Right lobe of liver (tissue), 6 donors: ENCODE measurements around the gene HYOU1. TPM values are rescaled to one million over a fixed set of nuclear protein-coding genes. Genes with fewer than 3 reads are reported as not detected.

Source experiments
- ATAC-seq, 4 donors: fragments of 200-7000 bp; cut with Tn5 transposase; one replicate each; pipeline ENCODE4 v1.9.1; 2020; ENCODE audit warnings: mild to moderate bottlenecking in 4 of 4, moderate library complexity in 4 of 4
- DNase-seq, 3 donors: peaks; one replicate each; pipeline ENCODE4 v3.0.0-alpha.2; 2020
- H3K27ac ChIP-seq, 3 donors: fragments of 200-600 bp; one replicate each; pipeline ENCODE4 v1.8.0; 2022
- H3K27me3 ChIP-seq, 2 donors: fragments of 200-600 bp; one replicate each; pipeline ENCODE4 v1.8.0; 2022
- H3K36me3 ChIP-seq, 4 donors: fragments of 200-600 bp; sonication (generic) in 1 of 4; one replicate each; pipeline versions ENCODE4 v1.5.1 to v1.8.0; 2017 to 2022; ENCODE audit warnings: control low read depth in 1 of 4
- H3K4me1 ChIP-seq, 4 donors: fragments of 200-600 bp; sonication (generic) in 1 of 4; one replicate each; pipeline versions ENCODE4 v1.5.1 to v1.8.0; 2017 to 2022; ENCODE audit warnings: control low read depth in 1 of 4
- H3K4me3 ChIP-seq, 3 donors: fragments of 200-600 bp; one replicate each; pipeline ENCODE4 v1.8.0; 2022
- H3K9me3 ChIP-seq, 4 donors: fragments of 200-600 bp; sonication (generic) in 1 of 4; one replicate each; pipeline versions ENCODE4 v1.5.1 to v1.8.0; 2017 to 2022; ENCODE audit warnings: control low read depth in 1 of 4
- POLR2A ChIP-seq: fragments of 450-650 bp; IDR thresholded peaks from one replicate; pipeline ENCODE4 v1.6.1; 2017; ENCODE audit warnings: antibody characterized with exemption, mild to moderate bottlenecking
- WGBS: methylation state at CpG from one replicate; pipeline ENCODE4 v1.1.6; 2018; ENCODE audit warnings: low coverage, low lambda C conversion rate; ENCODE audit not compliant: insufficient coverage; ENCODE audit errors: missing lambda C conversion rate; 5-methylcytosine and 5-hydroxymethylcytosine counted together
- intact Hi-C, 2 donors: fragments of 100-400 bp; cut with DNase I; formaldehyde crosslinking; loops; one replicate each; pipeline versions ENCODE4 v1.11.2 to v1.14.1; 2022
- microRNA-seq, 2 donors: library from miRNA; unstranded; fragments of <30 nt; microRNA quantifications; one replicate each; pipeline ENCODE4, GENCODE V29; 2019 to 2020
- small RNA-seq, 2 experiments: library from RNA; depleted of rRNA; stranded (forward); fragments of <200 nt; gene quantifications; one replicate each; pipeline ENCODE3, GENCODE V24; 2016
- total RNA-seq, 6 experiments: library from RNA; depleted of rRNA in 2 of 6; stranded (reverse); fragments of >200 nt in 2 of 6; fragmentation: NEBNext Ultra II Directional in 3 of 6; extraction: Animal tissue kit (Norgen Biotek cat#: 25700) in 3 of 6; gene quantifications; one replicate each; pipeline versions ENCODE4 v1.1.0 to v1.2.4, GENCODE V29; 2016 to 2023
- TF ChIP-seq, protein P1 (sequence below), 4 donors: fragments of 200-600 bp in 3 of 4; fragments of 450-650 bp in 1 of 4; IDR thresholded peaks; one replicate each; pipeline versions ENCODE4 v1.5.1 to v1.8.0; 2016 to 2022; ENCODE audit warnings: antibody characterized with exemption in 4 of 4, mild to moderate bottlenecking in 2 of 4
- donor health status: DM: no; HTN: yes; CAD: no.
- donor health status: DM: no; HTN: no; CAD: no.
- donor health status: DM: no; HTN: no; CAD: no.
- donor health status: DM: no; HTN: yes; CAD: no.
- donor health status: DM: no; HTN: yes; CAD: no.

The HYOU1 gene
- total RNA-seq, 6 experiments from 2014 or later, result 107 to 202 (median 171) TPM

DNA sequence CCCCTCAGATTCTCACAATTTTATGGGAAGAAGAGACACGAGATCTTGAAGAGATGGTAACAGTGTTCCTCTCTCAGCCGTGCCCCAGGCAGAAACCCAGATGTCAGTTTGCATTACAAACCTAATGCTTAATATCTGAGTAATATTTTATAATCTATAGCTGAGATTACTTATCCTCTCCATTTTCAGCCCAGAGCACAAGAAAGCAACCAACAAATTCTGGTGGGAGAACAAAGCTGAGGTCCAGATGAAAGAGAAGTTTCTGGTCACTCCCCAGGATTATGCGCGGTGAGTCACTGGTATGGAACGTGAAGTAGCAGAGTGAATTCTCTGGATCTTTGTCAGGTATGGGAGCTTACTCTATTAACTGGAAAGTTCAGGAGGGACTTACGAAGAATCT lies 58.2 kb downstream of the HYOU1 start:
- Histone ChIP-seq H3K27ac (no peak overlapping the region), H3K9me3 (no peaks in the 10 kb centered on the region), H3K4me3 (peak overlapping the region; percentile 90 to 97 (median 97)), H3K27me3 (no peaks in the 10 kb centered on the region), H3K36me3 (peaks cover 0 to 30% (median 10%) of the 10 kb centered on the region in 4 donors), H3K4me1 (peaks cover 0 to 13% (median 6%) of the 10 kb centered on the region in 4 donors)
- 63% methylated on average over 6 of the region's 6 CpGs for WGBS
- DNase-seq (no peak), ATAC-seq (no peak)
- intact Hi-C loops, result no loop called here
- TF ChIP-seq, protein P1, sequence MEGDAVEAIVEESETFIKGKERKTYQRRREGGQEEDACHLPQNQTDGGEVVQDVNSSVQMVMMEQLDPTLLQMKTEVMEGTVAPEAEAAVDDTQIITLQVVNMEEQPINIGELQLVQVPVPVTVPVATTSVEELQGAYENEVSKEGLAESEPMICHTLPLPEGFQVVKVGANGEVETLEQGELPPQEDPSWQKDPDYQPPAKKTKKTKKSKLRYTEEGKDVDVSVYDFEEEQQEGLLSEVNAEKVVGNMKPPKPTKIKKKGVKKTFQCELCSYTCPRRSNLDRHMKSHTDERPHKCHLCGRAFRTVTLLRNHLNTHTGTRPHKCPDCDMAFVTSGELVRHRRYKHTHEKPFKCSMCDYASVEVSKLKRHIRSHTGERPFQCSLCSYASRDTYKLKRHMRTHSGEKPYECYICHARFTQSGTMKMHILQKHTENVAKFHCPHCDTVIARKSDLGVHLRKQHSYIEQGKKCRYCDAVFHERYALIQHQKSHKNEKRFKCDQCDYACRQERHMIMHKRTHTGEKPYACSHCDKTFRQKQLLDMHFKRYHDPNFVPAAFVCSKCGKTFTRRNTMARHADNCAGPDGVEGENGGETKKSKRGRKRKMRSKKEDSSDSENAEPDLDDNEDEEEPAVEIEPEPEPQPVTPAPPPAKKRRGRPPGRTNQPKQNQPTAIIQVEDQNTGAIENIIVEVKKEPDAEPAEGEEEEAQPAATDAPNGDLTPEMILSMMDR (IDR thresholded peaks at IDR 0.05), result no peak
- TF ChIP-seq POLR2A, result no peak

DNA sequence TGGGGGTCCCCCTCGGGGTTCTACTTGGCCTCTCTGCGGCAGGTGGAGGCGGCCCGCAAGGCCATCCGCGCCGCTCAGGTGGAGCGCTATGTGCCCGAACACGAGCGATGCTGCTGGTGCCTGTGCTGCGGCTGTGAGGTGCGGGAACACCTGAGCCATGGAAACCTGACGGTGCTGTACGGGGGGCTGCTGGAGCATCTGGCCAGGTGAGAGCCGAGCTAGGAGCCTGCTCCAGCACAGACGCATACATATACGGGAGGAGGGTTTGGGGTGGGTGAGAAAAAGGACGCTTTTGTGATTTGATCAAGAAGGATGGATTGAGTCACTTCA lies 58.7 kb downstream of the HYOU1 start:
- ATAC-seq (peak; percentile 16 to 35 (median 20)), DNase-seq (no peak)
- no peaks in the 10 kb centered on the region for H3K9me3 ChIP-seq
- intact Hi-C loops, result no loop called here
- 0% methylated on average over 2 of the region's 19 CpGs for WGBS
- peaks cover 0 to 13% (median 6%) of the 10 kb centered on the region in 4 donors for H3K4me1 ChIP-seq
- H3K27me3 ChIP-seq, result no peaks in the 10 kb centered on the region
- TF ChIP-seq POLR2A, result no peak
- TF ChIP-seq, protein P1 (IDR thresholded peaks at IDR 0.05), result no peak
- peak overlapping the region; percentile 46 to 71 (median 49) for H3K27ac ChIP-seq
- H3K4me3 ChIP-seq, result peak overlapping the region; percentile 90 to 97 (median 97)
- peaks cover 0 to 30% (median 9%) of the 10 kb centered on the region in 4 donors for H3K36me3 ChIP-seq

DNA sequence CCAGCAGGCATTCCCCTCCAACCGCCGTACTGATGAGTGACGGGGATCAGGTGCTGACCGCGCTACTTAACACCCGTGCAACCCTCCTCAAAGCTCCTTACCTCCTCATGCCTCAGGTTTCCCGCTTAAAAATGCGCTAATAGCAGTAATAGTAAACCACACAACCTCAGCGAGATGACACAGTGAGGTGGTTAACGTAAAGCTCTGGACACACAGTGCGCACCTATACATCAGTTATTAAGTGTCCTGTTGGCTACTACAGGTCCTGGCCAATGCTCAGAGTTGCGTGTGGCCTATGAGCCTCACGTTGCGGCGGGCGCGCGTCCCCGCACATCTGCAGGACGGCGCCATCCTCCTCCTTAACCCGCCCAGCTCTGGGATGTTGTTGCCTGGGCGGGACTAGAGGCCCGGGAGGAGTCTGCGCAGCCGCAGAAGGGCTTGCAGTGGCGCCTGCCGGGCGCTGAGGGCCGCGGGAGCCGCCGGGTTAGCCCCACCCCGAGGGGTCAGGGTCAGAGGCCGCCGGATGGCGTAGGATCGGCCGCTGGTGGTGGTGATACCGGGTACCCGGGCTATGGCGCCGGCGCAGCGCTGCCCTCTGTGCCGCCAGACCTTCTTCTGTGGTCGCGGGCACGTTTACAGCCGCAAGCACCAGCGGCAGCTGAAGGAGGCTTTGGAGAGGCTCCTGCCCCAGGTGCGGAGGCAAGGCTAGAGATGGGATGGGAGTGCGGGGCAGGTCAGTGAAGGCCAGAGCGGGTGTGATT lies 59.2 kb downstream of the HYOU1 start, which contains the start of gene CENATAC:
Gene CENATAC, plus strand, starts transcription at position 512 of the 761 bp plus-strand sequence. Its CDS starts 60 bp downstream, at position 572.
- H3K27ac ChIP-seq, result peak within 1 kb of the TSS; percentile 46 to 71 (median 49)
- DNase-seq, result peak; percentile 97 to 98 (median 98)
- WGBS, result 0% methylated on average over 14 of the region's 54 CpGs
- ATAC-seq, result peak; percentile 99 to 100 (median 100)
- H3K4me1 ChIP-seq, result peaks cover 0 to 13% (median 6%) of the 10 kb centered on the region in 4 donors
- H3K9me3 ChIP-seq, result no peaks in the 10 kb centered on the region
- no peaks in the 10 kb centered on the region for H3K27me3 ChIP-seq
- peak within 1 kb of the TSS; percentile 90 to 97 (median 97) for H3K4me3 ChIP-seq
- H3K36me3 ChIP-seq, result peaks cover 0 to 29% (median 6%) of the 10 kb centered on the region in 4 donors
- TF ChIP-seq, protein P1 (IDR thresholded peaks at IDR 0.05), result peak in 3 of 4 donors; percentile 10 to 23 (median 11)
- TF ChIP-seq POLR2A, result peak; percentile 81
- intact Hi-C loops, result no loop called here

DNA sequence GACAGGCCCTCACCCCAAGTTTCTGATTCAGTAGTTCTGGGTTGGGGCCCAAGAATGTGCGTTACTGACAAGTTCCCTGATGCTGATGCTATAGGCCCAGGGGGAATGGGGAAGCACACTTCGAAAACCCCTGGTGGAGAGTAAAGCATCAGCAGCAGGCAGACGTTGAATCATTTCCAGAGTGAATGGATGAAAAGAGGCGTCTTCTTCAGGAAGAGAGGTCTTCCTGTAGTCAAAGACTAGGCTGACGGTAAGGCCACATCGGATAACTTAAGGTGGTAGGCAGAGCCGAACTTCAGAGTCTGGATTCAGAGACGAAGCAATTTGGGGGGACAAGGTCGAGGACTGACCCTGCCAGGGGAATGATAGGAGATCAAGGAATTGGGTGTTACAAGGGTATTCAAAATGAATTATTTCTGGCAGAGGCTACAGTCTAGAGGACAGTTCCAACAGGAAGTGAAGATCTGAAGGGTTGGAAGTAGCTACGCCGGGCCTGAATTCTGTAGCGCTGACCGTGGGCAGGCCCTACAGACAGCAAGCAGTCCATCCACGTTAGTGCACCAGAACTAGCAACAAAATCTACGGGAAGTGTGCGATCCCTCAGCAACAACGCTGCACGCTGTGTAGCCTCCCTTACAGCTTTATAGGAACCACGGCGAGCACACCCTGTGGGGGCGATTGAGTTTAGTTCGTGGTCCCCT lies 59.9 kb downstream of the HYOU1 start:
- DNase-seq (no peak), ATAC-seq (peak; percentile 5 to 11 (median 10))
- H3K36me3 ChIP-seq, result peaks cover 0 to 22% (median 4%) of the 10 kb centered on the region in 4 donors
- peak overlapping the region in 1 of 3 donors; percentile 22 for H3K27ac ChIP-seq
- intact Hi-C loops, result no loop called here
- no peaks in the 10 kb centered on the region for H3K9me3 ChIP-seq
- TF ChIP-seq, protein P1 (IDR thresholded peaks at IDR 0.05), result no peak
- no peak for TF ChIP-seq POLR2A
- peaks cover 0 to 13% (median 6%) of the 10 kb centered on the region in 4 donors for H3K4me1 ChIP-seq
- 48% methylated on average over 9 of the region's 22 CpGs for WGBS
- H3K4me3 ChIP-seq, result peak overlapping the region; percentile 90 to 97 (median 97)
- no peaks in the 10 kb centered on the region for H3K27me3 ChIP-seq

Small RNA genes within 50 kb of the gene (microRNA-seq; reads per million reads assigned to microRNA genes)
- gene MIR3656, result 0 reads per million in 2 donors

Small RNA genes within 50 kb of the gene (small RNA-seq; reads per million reads assigned to genes)
- gene AP003392.2, result 0 reads per million in 2 experiments
- 0 reads per million in 2 experiments for gene RF00017
- 0 reads per million in 2 experiments for gene RF00019

Other genes with a start within 250 kb of the HYOU1 start
- under 1 TPM in 2 of 6 experiments, not detected in 4; 0.07 TPM for gene CXCR5, start 173.3 kb downstream of the HYOU1 start, total RNA-seq
- 10 to 100 TPM; 10.2 to 22.5 (median 19.8) TPM for gene BCL9L, start 131.3 kb downstream of the HYOU1 start, total RNA-seq
- gene UPK2, start 100.9 kb downstream of the HYOU1 start, total RNA-seq, result not detected
- not detected for gene FOXR1, start 85.4 kb downstream of the HYOU1 start, total RNA-seq
- 10 to 100 TPM; 11.5 to 16.7 (median 13.0) TPM for gene CENATAC, start 59.1 kb downstream of the HYOU1 start, total RNA-seq
- gene RPS25, start 38.9 kb downstream of the HYOU1 start, total RNA-seq, result 100 to 1,000 TPM; 326 to 822 (median 376) TPM
- 10 to 100 TPM; 17.2 to 46.3 (median 33.4) TPM for gene TRAPPC4, start 38.4 kb downstream of the HYOU1 start, total RNA-seq
- 100 to 1,000 TPM in 4 of 6 experiments, 10 to 100 TPM in 2; 78.5 to 177 (median 147) TPM for gene SLC37A4, start 26.3 kb downstream of the HYOU1 start, total RNA-seq
- 10 to 100 TPM in 4 of 6 experiments, 1 to 10 TPM in 2; 8.5 to 18.3 (median 11.3) TPM for gene VPS11, start 10.6 kb upstream of the HYOU1 start, total RNA-seq
- 10 to 100 TPM; 11.3 to 35.3 (median 14.6) TPM for gene HMBS, start 27.7 kb upstream of the HYOU1 start, total RNA-seq
- gene DPAGT1, start 44.6 kb upstream of the HYOU1 start, total RNA-seq, result 10 to 100 TPM; 29.8 to 55.5 (median 41.6) TPM
- 1 to 10 TPM; 5.4 to 9.7 (median 6.5) TPM for gene C2CD2L, start 50.1 kb upstream of the HYOU1 start, total RNA-seq
- 10 to 100 TPM in 4 of 6 experiments, 1 to 10 TPM in 2; 6.4 to 13.6 (median 10.7) TPM for gene HINFP, start 64.4 kb upstream of the HYOU1 start, total RNA-seq
- gene ABCG4, start 91.8 kb upstream of the HYOU1 start, total RNA-seq, result under 1 TPM in 4 of 6 experiments, not detected in 2; 0.04 to 0.22 (median 0.09) TPM
- 10 to 100 TPM in 4 of 6 experiments, 1 to 10 TPM in 2; 8.1 to 13.2 (median 10.9) TPM for gene NLRX1, start 111.5 kb upstream of the HYOU1 start, total RNA-seq
- gene NHERF4, start 128.3 kb upstream of the HYOU1 start, total RNA-seq, result under 1 TPM in 1 of 6 experiments, not detected in 5; 0.32 TPM
- 1 to 10 TPM; 3.1 to 7.1 (median 4.6) TPM for gene CBL, start 149.1 kb upstream of the HYOU1 start, total RNA-seq